ENCODE results near the gene MMP10. TPM values are rescaled to one million over a fixed set of nuclear protein-coding genes. Genes with fewer than 3 reads are reported as not detected.

MMP10 gene
- total RNA-seq, 1 donor from 2014 or later = 0.15 TPM

DNA sequence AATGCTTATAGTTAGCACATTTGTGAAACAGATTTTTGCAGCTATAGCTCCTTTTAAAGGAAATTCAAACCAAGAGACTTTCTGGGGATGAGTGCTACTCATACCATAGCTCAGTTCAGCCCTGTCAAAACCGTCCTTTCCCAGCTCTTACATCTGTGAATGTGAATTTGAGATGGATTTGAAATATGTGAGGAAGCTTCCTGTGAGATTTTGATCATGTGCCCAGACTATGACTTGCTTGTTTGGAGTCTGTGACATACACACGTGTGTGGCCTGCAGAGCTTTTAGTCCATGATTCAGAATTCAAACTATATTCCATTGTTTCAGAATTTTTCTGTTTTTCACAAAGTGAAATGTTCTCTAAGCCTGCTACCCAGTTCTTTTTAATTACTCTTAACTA lies 21.9 kb upstream of the MMP10 start:
- Mint-ChIP-seq H3K27ac (ENCODE audit: unreplicated experiment) (peak overlapping the region; percentile 71), H3K27me3 (ENCODE audit: low read depth) (no peaks in the 10 kb centered on the region), H3K4me3 (ENCODE audit: unreplicated experiment) (no peak overlapping the region), H3K4me1 (ENCODE audit: low read depth) (peaks cover 42% of the 10 kb centered on the region), H3K36me3 (ENCODE audit: low read depth) (no peaks in the 10 kb centered on the region), H3K9me3 (ENCODE audit: low read depth) (no peaks in the 10 kb centered on the region)
- TF ChIP-seq CTCF (IDR thresholded peaks at IDR 0.05) = no peak
- DNase-seq (ENCODE audit: low spot score) = no peak

GRCh38 chr11:102800767-102801166 lies 20.3 kb upstream of the MMP10 start:
- no peak for DNase-seq (ENCODE audit: low spot score)
- no peak overlapping the region for H3K4me3 Mint-ChIP-seq (ENCODE audit: unreplicated experiment)
- no peaks in the 10 kb centered on the region for H3K9me3 Mint-ChIP-seq (ENCODE audit: low read depth)
- peaks cover 27% of the 10 kb centered on the region for H3K4me1 Mint-ChIP-seq (ENCODE audit: low read depth)
- TF ChIP-seq CTCF (IDR thresholded peaks at IDR 0.05) = no peak
- H3K27ac Mint-ChIP-seq (ENCODE audit: unreplicated experiment) = peak overlapping the region; percentile 34
- H3K36me3 Mint-ChIP-seq (ENCODE audit: low read depth) = no peaks in the 10 kb centered on the region
- no peaks in the 10 kb centered on the region for H3K27me3 Mint-ChIP-seq (ENCODE audit: low read depth)

GRCh38 chr11:102799681-102800340 lies 19.4 kb upstream of the MMP10 start:
- DNase-seq (ENCODE audit: low spot score) = no peak
- Mint-ChIP-seq H3K27me3 (ENCODE audit: low read depth) (no peaks in the 10 kb centered on the region), H3K9me3 (ENCODE audit: low read depth) (no peaks in the 10 kb centered on the region), H3K36me3 (ENCODE audit: low read depth) (no peaks in the 10 kb centered on the region), H3K4me3 (ENCODE audit: unreplicated experiment) (no peak overlapping the region), H3K4me1 (ENCODE audit: low read depth) (peaks cover 26% of the 10 kb centered on the region), H3K27ac (ENCODE audit: unreplicated experiment) (no peak overlapping the region)
- no peak for TF ChIP-seq CTCF (IDR thresholded peaks at IDR 0.05)

DNA sequence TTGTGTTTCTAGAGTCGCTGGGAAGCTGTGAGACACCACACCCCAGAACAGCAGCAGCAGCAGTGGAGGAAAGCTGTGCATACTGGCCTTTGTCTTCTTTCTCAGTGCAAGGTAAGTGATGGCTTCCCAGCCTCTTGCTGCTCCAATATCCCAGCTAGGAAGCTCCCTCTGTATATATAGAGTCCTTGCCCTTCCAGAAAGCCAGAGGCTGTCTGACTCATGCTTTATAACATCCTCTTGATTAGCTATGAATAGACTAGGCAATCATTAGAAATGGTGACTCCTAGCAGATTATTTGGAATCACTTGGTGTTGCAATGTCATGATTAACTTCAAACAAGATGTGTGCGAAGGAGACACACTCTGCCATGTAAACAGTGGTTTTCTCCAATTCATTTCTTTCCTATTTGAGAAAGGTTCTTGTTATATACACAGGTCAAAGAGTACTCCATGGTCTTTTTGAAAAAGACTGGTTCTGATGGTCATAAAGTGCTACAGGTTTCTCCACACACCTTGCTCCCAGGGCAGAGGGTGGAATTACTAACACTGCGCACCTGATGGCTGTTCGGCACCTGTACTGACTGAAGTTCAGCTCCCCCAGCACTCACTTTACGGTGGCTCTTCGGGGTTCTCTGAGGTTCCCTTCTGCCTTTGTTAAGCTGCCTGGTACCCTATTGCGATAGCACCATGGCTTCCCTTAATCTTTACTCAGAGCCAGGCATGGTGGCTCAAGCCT lies 17.8 kb upstream of the MMP10 start, which contains the start of gene MMP1:
TSS of gene MMP1 (minus strand) at position 149 of the 735 bp plus-strand sequence. CDS start at position 81, 68 bp downstream.
- H3K27ac Mint-ChIP-seq (ENCODE audit: unreplicated experiment) = no peak within 1 kb of the TSS
- no peak within 1 kb of the TSS for H3K4me3 Mint-ChIP-seq (ENCODE audit: unreplicated experiment)
- TF ChIP-seq CTCF (IDR thresholded peaks at IDR 0.05) = no peak
- no peaks in the 10 kb centered on the region for H3K9me3 Mint-ChIP-seq (ENCODE audit: low read depth)
- DNase-seq (ENCODE audit: low spot score) = no peak
- H3K27me3 Mint-ChIP-seq (ENCODE audit: low read depth) = no peaks in the 10 kb centered on the region
- no peaks in the 10 kb centered on the region for H3K36me3 Mint-ChIP-seq (ENCODE audit: low read depth)
- peaks cover 30% of the 10 kb centered on the region for H3K4me1 Mint-ChIP-seq (ENCODE audit: low read depth)

DNA sequence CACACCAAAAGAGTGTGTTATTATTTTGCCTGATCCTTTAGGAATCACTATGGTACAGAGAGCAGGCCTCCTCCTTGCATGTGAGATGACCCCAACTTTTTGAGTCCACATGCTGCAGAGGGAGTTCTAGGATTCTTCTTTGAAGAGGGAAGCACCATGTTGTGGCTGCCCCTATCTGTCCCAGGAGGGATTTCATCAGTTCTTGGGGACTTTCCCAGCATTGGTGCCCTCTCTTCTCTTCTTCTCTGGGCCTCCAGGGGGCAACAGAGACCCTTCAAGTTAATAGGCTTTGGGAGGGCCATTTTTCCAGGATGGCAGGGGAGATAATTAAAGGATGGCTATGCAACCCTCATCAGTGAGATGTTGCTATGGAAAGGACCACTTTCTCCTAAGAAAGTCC lies 14.0 kb upstream of the MMP10 start:
- Mint-ChIP-seq H3K4me1 (ENCODE audit: low read depth) (peaks cover 9% of the 10 kb centered on the region), H3K36me3 (ENCODE audit: low read depth) (no peaks in the 10 kb centered on the region), H3K9me3 (ENCODE audit: low read depth) (no peaks in the 10 kb centered on the region), H3K27ac (ENCODE audit: unreplicated experiment) (no peak overlapping the region), H3K4me3 (ENCODE audit: unreplicated experiment) (no peak overlapping the region), H3K27me3 (ENCODE audit: low read depth) (no peaks in the 10 kb centered on the region)
- DNase-seq (ENCODE audit: low spot score) = no peak
- TF ChIP-seq CTCF (IDR thresholded peaks at IDR 0.05) = peak; percentile 65

All from chondrocyte (in vitro differentiated cells).